ENCODE data around the gene SIL1.

SIL1 gene

DNA sequence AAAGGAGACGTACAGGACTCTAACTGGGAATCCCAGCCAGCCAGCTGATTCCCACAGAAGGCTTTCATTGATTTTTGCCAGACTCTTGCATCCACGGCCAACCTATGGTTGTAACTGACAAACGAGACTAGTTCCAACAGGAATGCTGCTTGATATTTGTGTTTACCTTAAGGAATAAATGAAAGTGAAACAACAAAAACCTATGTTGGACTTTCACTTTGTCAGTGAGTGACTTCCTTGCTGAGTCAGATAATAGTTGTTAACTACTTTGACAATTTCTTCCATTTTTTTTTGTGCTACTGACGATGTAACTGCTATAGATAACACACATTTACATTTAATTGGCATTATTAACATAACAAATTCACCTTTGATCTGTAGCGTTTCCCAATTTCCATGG is 259.6 kb downstream of the SIL1 start:
- in situ Hi-C loops (cut with HindIII; ENCODE audit: low sequenced_read_pairs), result no loop called here
- H3K4me3 ChIP-seq (ENCODE audit: low read depth, low read length), result no peak overlapping the region
- TF ChIP-seq, protein P1, sequence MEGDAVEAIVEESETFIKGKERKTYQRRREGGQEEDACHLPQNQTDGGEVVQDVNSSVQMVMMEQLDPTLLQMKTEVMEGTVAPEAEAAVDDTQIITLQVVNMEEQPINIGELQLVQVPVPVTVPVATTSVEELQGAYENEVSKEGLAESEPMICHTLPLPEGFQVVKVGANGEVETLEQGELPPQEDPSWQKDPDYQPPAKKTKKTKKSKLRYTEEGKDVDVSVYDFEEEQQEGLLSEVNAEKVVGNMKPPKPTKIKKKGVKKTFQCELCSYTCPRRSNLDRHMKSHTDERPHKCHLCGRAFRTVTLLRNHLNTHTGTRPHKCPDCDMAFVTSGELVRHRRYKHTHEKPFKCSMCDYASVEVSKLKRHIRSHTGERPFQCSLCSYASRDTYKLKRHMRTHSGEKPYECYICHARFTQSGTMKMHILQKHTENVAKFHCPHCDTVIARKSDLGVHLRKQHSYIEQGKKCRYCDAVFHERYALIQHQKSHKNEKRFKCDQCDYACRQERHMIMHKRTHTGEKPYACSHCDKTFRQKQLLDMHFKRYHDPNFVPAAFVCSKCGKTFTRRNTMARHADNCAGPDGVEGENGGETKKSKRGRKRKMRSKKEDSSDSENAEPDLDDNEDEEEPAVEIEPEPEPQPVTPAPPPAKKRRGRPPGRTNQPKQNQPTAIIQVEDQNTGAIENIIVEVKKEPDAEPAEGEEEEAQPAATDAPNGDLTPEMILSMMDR (IDR thresholded peaks at IDR 0.05; ENCODE audit: low read depth, low read length, missing control alignments), result no peak
- DNase-seq (ENCODE audit: low read depth), result no peak

DNA sequence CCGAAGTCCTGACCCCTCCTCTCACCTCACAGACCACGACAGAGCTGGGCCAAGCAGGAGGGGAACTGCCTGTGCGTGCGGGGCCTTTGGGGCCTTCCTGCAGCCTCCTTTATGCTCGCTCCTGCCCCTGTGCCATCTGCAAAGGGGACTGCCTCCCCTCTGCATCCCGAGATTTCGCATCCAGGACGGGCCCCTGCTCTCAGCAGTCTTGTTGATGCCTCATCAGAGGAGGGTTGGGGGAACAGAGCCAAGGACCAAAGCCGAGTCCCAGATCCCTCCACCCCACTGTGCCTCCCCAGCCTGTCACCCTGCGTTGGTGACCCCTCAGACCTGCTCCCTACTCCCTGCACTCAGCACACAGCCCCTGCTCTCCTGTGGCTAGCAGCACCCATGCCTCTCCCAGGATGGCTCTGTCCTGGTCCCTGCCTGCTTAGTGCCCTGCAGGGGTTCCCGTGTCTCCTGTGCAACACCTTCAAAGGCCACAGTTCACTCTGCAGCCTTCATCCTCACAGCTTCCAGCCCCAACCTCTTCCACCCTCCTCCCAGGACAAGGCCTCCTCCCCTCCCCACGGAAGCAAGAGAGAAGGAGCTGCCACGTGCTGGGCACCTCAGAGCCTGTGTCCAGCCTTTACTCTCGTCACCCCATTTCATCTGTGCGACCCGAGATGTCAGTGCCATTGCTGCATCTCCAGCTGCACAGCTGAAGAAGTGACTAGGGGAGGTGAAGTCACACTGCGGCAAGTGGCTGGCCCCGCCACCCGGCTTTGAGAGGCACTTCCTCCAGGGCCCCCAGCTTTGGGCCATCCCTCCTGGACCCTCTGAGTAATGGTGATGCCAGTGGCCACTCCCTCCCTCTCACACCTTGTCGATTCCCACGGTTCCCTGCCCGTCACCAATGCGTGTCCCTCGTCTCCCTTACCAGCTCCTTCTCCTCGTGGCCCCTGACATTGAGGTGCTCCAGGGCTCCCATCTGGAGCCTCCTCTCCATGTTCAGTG is 260.5 kb downstream of the SIL1 start:
- no peak for DNase-seq (ENCODE audit: low read depth)
- TF ChIP-seq, protein P1 (IDR thresholded peaks at IDR 0.05; ENCODE audit: low read depth, low read length, missing control alignments), result no peak
- H3K4me3 ChIP-seq (ENCODE audit: low read depth, low read length), result no peak overlapping the region
- in situ Hi-C loops (cut with HindIII; ENCODE audit: low sequenced_read_pairs), result no loop called here

DNA sequence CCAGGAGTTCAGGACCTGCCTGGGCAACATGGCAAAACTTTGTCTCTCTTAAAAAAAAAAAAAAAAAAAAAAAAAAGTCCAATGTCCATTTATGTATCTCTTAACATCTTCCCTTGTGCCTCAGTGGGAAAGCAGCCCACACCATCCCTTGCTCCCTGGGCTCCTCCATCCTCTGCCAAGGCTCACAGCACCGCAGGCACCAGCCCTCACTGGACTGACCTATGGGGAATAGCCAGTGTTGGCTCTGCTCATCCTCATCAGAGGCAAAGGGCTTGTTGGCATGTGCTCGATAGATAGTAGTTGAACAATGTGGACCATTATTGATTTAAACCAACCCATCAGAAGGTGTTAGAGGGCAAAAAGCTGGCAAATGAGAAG is 261.2 kb downstream of the SIL1 start:
- no peak for DNase-seq (ENCODE audit: low read depth)
- in situ Hi-C loops (cut with HindIII; ENCODE audit: low sequenced_read_pairs), result no loop called here
- H3K4me3 ChIP-seq (ENCODE audit: low read depth, low read length), result no peak overlapping the region
- TF ChIP-seq, protein P1 (IDR thresholded peaks at IDR 0.05; ENCODE audit: low read depth, low read length, missing control alignments), result no peak

DNA sequence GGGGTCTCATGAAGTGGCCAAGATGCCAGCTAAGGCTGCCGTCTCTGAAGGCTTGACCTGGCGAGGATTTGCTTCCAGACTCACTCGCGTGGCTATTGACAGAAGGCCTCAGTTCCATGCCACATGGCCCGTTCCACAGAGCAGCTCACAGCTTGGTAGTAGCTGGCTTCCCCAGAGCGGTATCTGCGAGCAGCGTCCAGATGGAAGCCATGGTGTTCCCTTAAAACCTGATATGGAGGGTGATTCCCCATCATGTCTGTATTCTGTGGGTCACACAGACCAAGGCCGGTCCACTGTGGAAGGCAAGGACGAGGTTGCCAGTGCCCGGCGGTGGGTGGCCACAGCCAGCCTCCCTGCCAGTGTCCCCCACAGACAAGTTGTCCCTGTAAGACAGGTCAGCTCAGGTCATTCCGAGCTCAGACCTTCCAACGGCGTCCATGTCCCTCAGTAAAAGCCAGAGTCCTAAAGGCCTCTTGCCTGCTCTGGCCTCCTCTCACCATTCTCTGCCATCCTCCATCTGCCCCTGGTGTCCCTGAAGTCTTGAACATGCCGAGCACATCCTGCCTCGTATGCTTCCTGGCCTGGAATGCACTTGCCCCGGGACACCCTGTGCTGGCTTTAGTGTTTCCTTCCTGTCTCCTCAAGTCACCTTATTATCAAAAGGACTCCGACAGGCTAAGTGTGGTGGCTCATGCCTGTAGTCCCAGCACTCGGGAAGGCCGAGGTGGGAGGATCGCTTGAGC is 261.8 kb downstream of the SIL1 start:
- in situ Hi-C loops (cut with HindIII; ENCODE audit: low sequenced_read_pairs), result no loop called here
- no peak for DNase-seq (ENCODE audit: low read depth)
- no peak overlapping the region for H3K4me3 ChIP-seq (ENCODE audit: low read depth, low read length)
- TF ChIP-seq, protein P1 (IDR thresholded peaks at IDR 0.05; ENCODE audit: low read depth, low read length, missing control alignments), result no peak

DNA sequence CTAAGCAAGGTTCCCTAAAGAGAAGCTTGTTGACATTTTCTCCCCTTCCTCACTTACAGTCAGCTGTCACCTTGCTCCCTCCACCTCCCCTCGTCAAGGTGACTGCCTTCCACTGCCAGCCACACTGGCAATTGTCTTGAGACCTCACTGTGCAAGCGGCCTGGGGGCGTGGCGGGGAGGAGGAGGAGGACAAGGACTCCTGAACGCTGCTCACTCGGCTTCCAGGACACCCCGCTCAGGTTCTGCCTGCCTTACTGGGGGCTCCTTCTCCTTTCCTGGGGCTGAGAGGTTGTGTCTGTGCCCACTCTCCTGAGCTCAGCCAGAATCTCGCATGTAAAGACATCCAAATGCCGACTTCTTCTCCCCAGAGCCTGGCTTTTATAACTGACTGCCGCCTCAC is 262.7 kb downstream of the SIL1 start:
- TF ChIP-seq, protein P1 (IDR thresholded peaks at IDR 0.05; ENCODE audit: low read depth, low read length, missing control alignments), result no peak
- no peak for DNase-seq (ENCODE audit: low read depth)
- in situ Hi-C loops (cut with HindIII; ENCODE audit: low sequenced_read_pairs), result no loop called here
- H3K4me3 ChIP-seq (ENCODE audit: low read depth, low read length), result no peak overlapping the region

DNA sequence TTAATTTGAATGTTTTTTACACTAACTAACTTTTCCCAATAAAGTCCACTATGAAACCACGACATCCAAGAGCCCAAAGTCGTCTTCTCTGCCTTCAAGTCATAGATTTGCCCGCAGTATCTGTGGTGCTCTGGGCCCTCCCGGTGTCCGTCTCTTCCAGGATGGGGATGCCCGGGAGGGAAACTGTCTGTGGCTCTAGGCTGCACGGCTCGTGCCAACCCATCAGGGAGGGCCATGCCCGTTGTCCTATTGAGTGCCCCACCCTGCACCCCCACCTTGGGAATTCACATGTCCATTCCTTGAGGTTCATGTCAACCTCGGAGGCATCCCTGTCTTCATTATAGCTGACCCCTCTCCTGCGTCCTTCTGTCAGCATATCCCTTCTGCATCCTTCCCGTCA is 263.2 kb downstream of the SIL1 start:
- TF ChIP-seq, protein P1 (IDR thresholded peaks at IDR 0.05; ENCODE audit: low read depth, low read length, missing control alignments), result no peak
- DNase-seq (ENCODE audit: low read depth), result no peak
- H3K4me3 ChIP-seq (ENCODE audit: low read depth, low read length), result no peak overlapping the region
- in situ Hi-C loops (cut with HindIII; ENCODE audit: low sequenced_read_pairs), result loop anchor here (5.0 kb wide), 1 partner anchor 38 kb away; no protein-coding TSS in a partner anchor

All from astrocyte of the cerebellum (primary cell).